HG03159 (cell line): ENCODE data around the gene CCDC27.
A peak's percentile ranks its signal among the peaks of the same experiment; 100 is the strongest.

Experiments used
- ATAC-seq: cut with Tn5 transposase; IDR thresholded peaks from one replicate; pipeline ENCODE4 v1.9.1; 2021; ENCODE audit warnings: mild to moderate bottlenecking, moderate library complexity; ENCODE audit not compliant: unreplicated experiment

CCDC27 gene

GRCh38 chr1:3750741-3751140 lies 1.5 kb upstream of the CCDC27 start:
- no peak for ATAC-seq

GRCh38 chr1:3753656-3754454 lies 1.6 kb downstream of the CCDC27 start:
- no peak for ATAC-seq

- no peak for ATAC-seq
Measured at GRCh38 chr1:3756394-3756793, 4.1 kb downstream of the CCDC27 start.

- no peak for ATAC-seq
Measured at GRCh38 chr1:3759164-3759563, 6.9 kb downstream of the CCDC27 start.

GRCh38 chr1:3759796-3760195 lies 7.5 kb downstream of the CCDC27 start:
- ATAC-seq: no peak

GRCh38 chr1:3761296-3762010 lies 9.2 kb downstream of the CCDC27 start:
- no peak for ATAC-seq

- no peak for ATAC-seq
Measured at GRCh38 chr1:3762151-3762872, 10.1 kb downstream of the CCDC27 start.

GRCh38 chr1:3762873-3763228 lies 10.6 kb downstream of the CCDC27 start:
- no peak for ATAC-seq

GRCh38 chr1:3763351-3764125 lies 11.3 kb downstream of the CCDC27 start:
- no peak for ATAC-seq

GRCh38 chr1:3767328-3767925 lies 15.2 kb downstream of the CCDC27 start:
- ATAC-seq: no peak

GRCh38 chr1:3768811-3769390 lies 16.7 kb downstream of the CCDC27 start:
- ATAC-seq: no peak

- ATAC-seq: no peak
Measured at GRCh38 chr1:3770047-3770765, 18.0 kb downstream of the CCDC27 start.

- no peak for ATAC-seq
Measured at GRCh38 chr1:3771108-3772026, 19.1 kb downstream of the CCDC27 start.

- peak; percentile 60 for ATAC-seq
Measured at GRCh38 chr1:3772027-3772714, 19.9 kb downstream of the CCDC27 start.

GRCh38 chr1:3772715-3773571 lies 20.7 kb downstream of the CCDC27 start, which contains the start of gene SMIM1:
Gene SMIM1 (plus strand): TSS chr1:3772749. CDS start chr1:3775374, 2,625 bp downstream.
- ATAC-seq: no peak

- ATAC-seq: no peak
Measured at GRCh38 chr1:3773572-3774275, 21.5 kb downstream of the CCDC27 start.
